SK-N-SH treated with all-trans-retinoic acid at 6 μM for 48 hours (cell line): Measurements from ENCODE around the gene TNRC6B.

ENCODE experiments used
- ATAC-seq: fragments of 200-7000 bp; cut with Tn5 transposase; 3 replicates; pipeline ENCODE4 v1.9.1; 2020; ENCODE audit warnings: mild to moderate bottlenecking, moderate library complexity
- ARNTL ChIP-seq: fragments of 450-650 bp; formaldehyde crosslinking; IDR thresholded peaks from 2 replicates; pipeline ENCODE4 v1.5.0; 2020; ENCODE audit warnings: low read depth, mild to moderate bottlenecking, moderate library complexity, borderline replicate concordance
- BACH2 ChIP-seq: fragments of 250-450 bp; sonication (Bioruptor Pico); IDR thresholded peaks from 2 replicates; pipeline ENCODE4 v1.9.0; 2021; ENCODE audit warnings: mild to moderate bottlenecking, borderline replicate concordance
- CREB5 ChIP-seq: fragments of 250-450 bp; sonication (Bioruptor Pico); IDR thresholded peaks from 2 replicates; pipeline ENCODE4 v1.5.1; 2020; ENCODE audit warnings: low read depth, mild to moderate bottlenecking, moderate library complexity
- CSDC2 ChIP-seq: fragments of 250-450 bp; sonication (Bioruptor Pico); IDR thresholded peaks from 2 replicates; pipeline ENCODE4 v1.5.0; 2020; ENCODE audit warnings: mild to moderate bottlenecking, moderate library complexity
- CSRNP3 ChIP-seq: fragments of 250-450 bp; sonication (Bioruptor Pico); IDR thresholded peaks from 2 replicates; pipeline ENCODE4 v1.5.1; 2021; ENCODE audit warnings: mild to moderate bottlenecking, moderate library complexity
- ESRRG ChIP-seq: fragments of 250-450 bp; sonication (Bioruptor Pico); IDR thresholded peaks from 2 replicates; pipeline ENCODE4 v1.6.1; 2021; ENCODE audit warnings: mild to moderate bottlenecking
- GLIS3 ChIP-seq: fragments of 250-450 bp; sonication (Bioruptor Pico); IDR thresholded peaks from 2 replicates; pipeline ENCODE4 v1.5.0; 2020; ENCODE audit warnings: mild to moderate bottlenecking, moderate library complexity
- ISL1 ChIP-seq: fragments of 250-450 bp; sonication (Bioruptor Pico); IDR thresholded peaks from 2 replicates; pipeline ENCODE4 v2.1.2; 2022; ENCODE audit warnings: mild to moderate bottlenecking, moderate library complexity
- OSR1 ChIP-seq: fragments of 250-450 bp; sonication (Bioruptor Pico); IDR thresholded peaks from 2 replicates; pipeline ENCODE4 v1.8.0; 2022; ENCODE audit warnings: moderate library complexity, mild to moderate bottlenecking, inconsistent platforms
- POU6F1 ChIP-seq: fragments of 250-450 bp; sonication (Bioruptor Pico); IDR thresholded peaks from 2 replicates; pipeline ENCODE4 v1.8.0; 2021; ENCODE audit warnings: low read depth, mild to moderate bottlenecking, moderate library complexity, borderline replicate concordance
- PPARA ChIP-seq: fragments of 250-450 bp; sonication (Bioruptor Pico); IDR thresholded peaks from 2 replicates; pipeline ENCODE4 v1.5.0; 2020; ENCODE audit warnings: mild to moderate bottlenecking, borderline replicate concordance
- RARB ChIP-seq: fragments of 250-450 bp; sonication (Bioruptor Pico); IDR thresholded peaks from 2 replicates; pipeline ENCODE4 v1.8.0; 2021; ENCODE audit warnings: mild to moderate bottlenecking, moderate library complexity
- SNAI2 ChIP-seq: fragments of 250-450 bp; sonication (Bioruptor Pico); IDR thresholded peaks from 2 replicates; pipeline ENCODE4 v1.5.0; 2020; ENCODE audit warnings: mild to moderate bottlenecking, moderate library complexity
- TCF4 ChIP-seq: fragments of 250-450 bp; sonication (Bioruptor Pico); IDR thresholded peaks from 2 replicates; pipeline ENCODE4 v1.8.0; 2021; ENCODE audit warnings: mild to moderate bottlenecking, moderate library complexity, borderline replicate concordance
- TOX ChIP-seq: fragments of 250-450 bp; sonication (Bioruptor Pico); IDR thresholded peaks from 2 replicates; pipeline ENCODE4 v1.8.0; 2021; ENCODE audit warnings: mild to moderate bottlenecking, moderate library complexity, borderline replicate concordance
- TSHZ2 ChIP-seq: fragments of 250-450 bp; sonication (Bioruptor Pico); IDR thresholded peaks from 2 replicates; pipeline ENCODE4 v1.5.0; 2020; ENCODE audit warnings: mild to moderate bottlenecking, moderate library complexity
- ZFP3 ChIP-seq: fragments of 250-450 bp; sonication (Bioruptor Pico); IDR thresholded peaks from 2 replicates; pipeline ENCODE4 v1.5.0; 2020; ENCODE audit warnings: mild to moderate bottlenecking, moderate library complexity
- ZFP30 ChIP-seq: fragments of 450-650 bp; formaldehyde crosslinking; IDR thresholded peaks from 2 replicates; pipeline ENCODE4 v1.5.0; 2022; ENCODE audit warnings: mild to moderate bottlenecking, moderate library complexity
- ZNF70 ChIP-seq: fragments of 450-650 bp; formaldehyde crosslinking; IDR thresholded peaks from 2 replicates; pipeline ENCODE4 v1.5.0; 2020; ENCODE audit warnings: mild to moderate bottlenecking, moderate library complexity
- ZNF8 ChIP-seq: fragments of 450-650 bp; formaldehyde crosslinking; IDR thresholded peaks from 2 replicates; pipeline ENCODE4 v1.5.0; 2020; ENCODE audit warnings: mild to moderate bottlenecking, moderate library complexity

The TNRC6B gene

GRCh38 chr22:40218723-40219294, 41.1 kb downstream of the TNRC6B start:
- peak; percentile 53; the same call in 2 of the 3 replicates for ATAC-seq
- TF ChIP-seq CSDC2 (CRISPR knock-in tag) (no peak), BACH2 (CRISPR knock-in tag) (no peak), OSR1 (CRISPR knock-in tag) (no peak), ISL1 (no peak), ZNF70 (CRISPR knock-in tag) (no peak), ZNF8 (CRISPR knock-in tag) (no peak), CSRNP3 (no peak), ARNTL (CRISPR knock-in tag) (no peak), RARB (CRISPR knock-in tag) (no peak), TCF4 (CRISPR knock-in tag) (no peak)
- TF ChIP-seq, all 23 proteins: peak for 0

- TF ChIP-seq ARNTL (CRISPR knock-in tag) (no peak), ZNF70 (CRISPR knock-in tag) (no peak), ISL1 (no peak), ESRRG (no peak), ZNF8 (CRISPR knock-in tag) (no peak), TCF4 (CRISPR knock-in tag) (no peak), GLIS3 (CRISPR knock-in tag) (no peak), SNAI2 (CRISPR knock-in tag) (no peak), CSDC2 (CRISPR knock-in tag) (no peak), TSHZ2 (no peak), CREB5 (no peak), POU6F1 (CRISPR knock-in tag) (no peak), ZFP3 (CRISPR knock-in tag) (no peak), BACH2 (CRISPR knock-in tag) (no peak), OSR1 (CRISPR knock-in tag) (no peak), RARB (CRISPR knock-in tag) (no peak), CSRNP3 (no peak), ZFP30 (CRISPR knock-in tag) (no peak)
- TF ChIP-seq, all 23 proteins: peak for 0
- no peak for ATAC-seq
These were observed 42.8 kb downstream of the TNRC6B start for GRCh38 chr22:40220316-40221054.

- ATAC-seq = no peak
- TF ChIP-seq PPARA (CRISPR knock-in tag) (no peak), CSRNP3 (no peak), CREB5 (no peak), CSDC2 (CRISPR knock-in tag) (no peak), TOX (CRISPR knock-in tag) (no peak), GLIS3 (CRISPR knock-in tag) (no peak), TSHZ2 (no peak), BACH2 (CRISPR knock-in tag) (no peak), RARB (CRISPR knock-in tag) (no peak), ARNTL (CRISPR knock-in tag) (no peak), ESRRG (no peak)
These were observed 43.3 kb downstream of the TNRC6B start for GRCh38 chr22:40221055-40221414.
